ENCODE measurements around the gene AKAP1.
A peak's percentile ranks its signal among the peaks of the same experiment; 100 is the strongest.

AKAP1 gene

DNA sequence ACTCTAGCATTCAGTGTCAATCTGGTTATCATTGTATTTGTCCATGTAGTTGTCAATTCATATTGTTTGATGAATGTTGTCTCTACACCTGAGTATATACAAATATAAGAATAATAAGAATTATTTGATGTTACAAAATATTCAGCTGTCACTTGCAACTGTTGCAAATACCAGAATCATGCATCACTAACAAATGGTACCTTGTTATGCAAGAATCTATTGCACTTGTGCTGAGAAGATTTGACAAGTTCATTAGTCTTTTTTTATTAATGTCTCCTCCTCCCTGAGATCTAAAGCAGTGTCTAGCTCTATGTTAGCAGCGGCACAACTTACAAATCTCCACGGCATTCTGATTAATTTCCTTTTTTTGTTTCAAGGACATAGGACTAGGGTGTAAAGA, 22.2 kb upstream of the AKAP1 start:
- no peak overlapping the region for H3K4me3 Mint-ChIP-seq
- no peaks in the 10 kb centered on the region for H3K4me1 Mint-ChIP-seq (ENCODE audit: low read depth)
- no peak overlapping the region for H3K27ac Mint-ChIP-seq
- H3K9me3 Mint-ChIP-seq = no peaks in the 10 kb centered on the region
- H3K36me3 Mint-ChIP-seq (ENCODE audit: low read depth) = no peaks in the 10 kb centered on the region
- intact Hi-C loops (cut with micrococcal nuclease) = no loop called here
- no peaks in the 10 kb centered on the region for H3K27me3 Mint-ChIP-seq

DNA sequence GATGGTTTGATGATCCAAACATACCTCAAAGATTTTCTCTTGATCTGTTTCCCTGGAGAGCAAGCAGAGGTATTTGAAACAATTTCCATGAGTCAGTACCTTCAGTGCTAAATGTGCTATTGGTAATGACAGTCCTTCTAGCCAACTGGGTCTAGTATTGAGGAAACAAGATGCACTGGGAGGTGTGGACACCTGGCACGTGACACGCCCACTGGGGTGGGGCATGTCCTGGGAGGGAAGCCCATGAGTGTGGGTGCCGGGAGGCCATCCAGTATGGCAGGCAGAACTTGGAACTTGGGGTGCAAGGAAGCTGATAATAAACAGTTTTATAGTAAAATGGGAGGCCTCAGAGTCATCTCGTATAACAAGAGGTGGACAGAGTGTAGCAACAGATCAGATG, 17.9 kb upstream of the AKAP1 start:
- intact Hi-C loops (cut with micrococcal nuclease) = no loop called here
- Mint-ChIP-seq H3K4me1 (ENCODE audit: low read depth) (no peaks in the 10 kb centered on the region), H3K27ac (no peak overlapping the region), H3K4me3 (no peak overlapping the region), H3K9me3 (no peaks in the 10 kb centered on the region), H3K36me3 (ENCODE audit: low read depth) (no peaks in the 10 kb centered on the region), H3K27me3 (no peaks in the 10 kb centered on the region)

DNA sequence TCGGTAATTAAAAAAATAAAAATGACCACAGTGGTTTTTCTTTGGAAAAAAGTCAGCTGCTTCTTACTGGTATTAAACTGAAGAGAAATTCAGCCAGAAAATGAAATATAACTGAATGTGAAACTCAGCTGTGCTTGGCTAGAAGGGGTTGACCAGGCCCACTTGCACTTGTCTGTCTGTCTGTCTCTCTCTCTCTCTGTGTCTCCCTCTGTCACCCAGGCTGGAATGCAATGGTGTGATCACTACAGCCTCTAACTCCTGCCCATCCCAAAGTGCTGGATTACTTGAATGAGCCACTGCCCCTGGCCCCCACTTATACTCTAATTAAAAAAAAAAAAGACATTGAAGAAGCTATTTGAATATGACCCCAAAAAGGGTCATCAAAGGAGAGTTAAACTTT, 17.3 kb upstream of the AKAP1 start:
- H3K36me3 Mint-ChIP-seq (ENCODE audit: low read depth) = no peaks in the 10 kb centered on the region
- no peaks in the 10 kb centered on the region for H3K27me3 Mint-ChIP-seq

DNA sequence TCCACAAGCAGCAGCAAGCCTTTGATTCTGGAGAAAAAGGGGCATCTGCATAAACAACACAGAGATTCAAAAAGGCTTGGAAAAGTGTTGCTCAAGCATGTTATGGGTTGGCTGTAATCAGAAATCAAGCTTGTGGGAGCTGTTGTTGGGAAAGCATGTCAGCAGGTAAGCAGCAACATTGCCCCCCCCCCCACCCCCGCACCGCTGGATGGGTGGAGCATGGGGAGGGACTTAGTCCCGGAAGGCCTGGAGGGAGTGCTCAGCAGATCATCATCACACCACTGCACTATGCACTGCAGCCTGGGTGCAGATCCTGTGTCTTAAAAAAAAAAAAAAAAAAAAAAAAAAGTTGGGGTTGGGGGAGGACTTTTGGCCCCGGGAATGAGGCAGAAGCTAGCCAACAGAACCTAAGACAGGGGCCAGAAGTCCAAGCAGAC, 16.8 kb upstream of the AKAP1 start:
- Mint-ChIP-seq H3K27me3 (no peaks in the 10 kb centered on the region), H3K36me3 (ENCODE audit: low read depth) (no peaks in the 10 kb centered on the region), H3K9me3 (no peaks in the 10 kb centered on the region), H3K4me3 (no peak overlapping the region), H3K27ac (no peak overlapping the region), H3K4me1 (ENCODE audit: low read depth) (no peaks in the 10 kb centered on the region)
- intact Hi-C loops (cut with micrococcal nuclease) = no loop called here

More for the DNA sequence above, 17.3 kb upstream of the AKAP1 start:
- H3K4me3 Mint-ChIP-seq = no peak overlapping the region
- H3K27ac Mint-ChIP-seq = no peak overlapping the region
- intact Hi-C loops (cut with micrococcal nuclease) = no loop called here
- H3K9me3 Mint-ChIP-seq = no peaks in the 10 kb centered on the region
- H3K4me1 Mint-ChIP-seq (ENCODE audit: low read depth) = no peaks in the 10 kb centered on the region

DNA sequence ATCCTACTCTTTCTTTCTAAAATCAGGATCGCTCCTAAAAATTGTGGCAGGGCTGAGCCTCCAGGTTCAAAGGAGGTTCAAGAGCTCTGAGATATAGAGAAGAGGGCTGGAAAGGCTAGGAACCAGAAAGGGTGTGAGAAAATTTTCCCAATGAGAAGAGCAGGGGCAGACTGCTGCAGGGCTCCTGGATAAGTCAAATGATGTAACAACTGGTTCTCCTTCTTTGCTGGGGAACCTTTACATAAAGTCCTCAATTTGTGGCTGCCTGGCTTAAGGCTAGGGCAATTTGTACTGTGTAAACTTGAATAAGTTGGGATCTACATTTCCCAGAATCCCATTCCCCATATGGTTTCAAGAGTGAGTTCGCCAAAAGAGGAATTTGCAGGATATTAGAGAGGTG, 16.3 kb upstream of the AKAP1 start:
- Mint-ChIP-seq H3K27ac (no peak overlapping the region), H3K4me3 (no peak overlapping the region), H3K9me3 (no peaks in the 10 kb centered on the region), H3K27me3 (no peaks in the 10 kb centered on the region), H3K4me1 (ENCODE audit: low read depth) (no peaks in the 10 kb centered on the region), H3K36me3 (ENCODE audit: low read depth) (no peaks in the 10 kb centered on the region)
- intact Hi-C loops (cut with micrococcal nuclease) = no loop called here

DNA sequence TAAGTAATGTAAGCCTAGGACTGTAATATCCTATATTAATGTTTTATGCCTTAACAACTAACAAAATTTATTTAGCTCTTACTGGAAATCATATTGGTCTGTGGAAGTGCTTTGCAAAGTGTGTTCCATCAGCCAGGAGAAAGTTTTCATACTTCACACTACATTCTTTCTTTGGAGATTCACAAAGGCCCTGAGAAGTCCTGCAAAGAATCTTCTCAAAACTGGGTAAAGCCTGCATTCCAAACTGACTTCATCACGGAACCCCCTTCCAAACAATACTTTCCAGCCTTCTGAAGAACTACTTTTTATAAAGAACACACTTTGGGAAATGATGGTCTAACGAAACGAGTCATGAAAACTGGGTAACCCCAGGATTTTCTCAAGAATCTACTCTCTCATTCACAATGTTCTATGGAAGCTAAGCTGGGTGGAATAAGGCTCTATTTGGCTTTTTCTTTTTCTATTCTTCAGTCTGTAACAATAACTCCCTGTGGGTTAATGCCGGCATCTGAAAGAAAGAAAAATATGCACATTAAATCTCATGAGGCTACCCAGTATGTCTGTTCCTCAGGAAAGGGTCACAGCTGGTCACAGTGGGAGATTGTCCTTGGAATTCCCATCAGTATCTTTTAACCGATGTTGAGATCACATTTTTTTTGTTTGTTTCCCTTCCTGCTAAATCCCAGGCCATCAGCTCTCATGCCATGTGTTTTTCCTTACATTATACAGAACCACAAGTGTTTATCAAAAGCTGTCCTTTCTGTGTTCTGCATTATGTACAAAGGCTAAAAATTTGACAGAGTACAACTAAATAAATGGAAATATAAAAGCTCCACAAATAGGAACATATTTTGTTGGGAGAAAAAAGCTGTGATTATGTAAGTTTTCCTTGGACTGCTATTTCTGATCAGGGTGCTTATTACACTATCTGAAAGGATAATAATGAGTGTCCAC, 12.8 kb upstream of the AKAP1 start:
- intact Hi-C loops (cut with micrococcal nuclease) = no loop called here
- Mint-ChIP-seq H3K4me1 (ENCODE audit: low read depth) (no peaks in the 10 kb centered on the region), H3K9me3 (no peaks in the 10 kb centered on the region), H3K4me3 (no peak overlapping the region), H3K27me3 (peaks cover 3% of the 10 kb centered on the region), H3K36me3 (ENCODE audit: low read depth) (no peaks in the 10 kb centered on the region), H3K27ac (no peak overlapping the region)

DNA sequence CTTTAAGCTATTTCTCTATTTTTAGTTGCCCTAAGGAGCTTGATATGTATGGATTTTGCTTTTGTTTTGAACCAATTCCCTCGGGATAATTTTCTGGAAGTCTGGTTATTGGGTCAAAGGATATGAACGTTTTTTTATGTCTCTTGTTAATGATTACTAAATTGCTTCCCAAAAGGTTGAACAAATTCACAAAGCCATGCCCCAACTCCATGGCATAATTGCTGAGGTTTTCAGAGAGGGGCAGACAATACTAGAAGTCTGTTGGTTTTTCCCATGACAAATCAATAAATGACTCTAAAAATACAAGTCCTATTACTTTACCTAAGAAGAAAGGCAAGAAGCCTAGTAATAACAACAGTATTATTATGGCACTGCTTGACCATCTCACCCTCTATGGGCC, 11.4 kb upstream of the AKAP1 start:
- H3K27ac Mint-ChIP-seq = no peak overlapping the region
- no peaks in the 10 kb centered on the region for H3K36me3 Mint-ChIP-seq (ENCODE audit: low read depth)
- H3K4me1 Mint-ChIP-seq (ENCODE audit: low read depth) = no peaks in the 10 kb centered on the region
- H3K4me3 Mint-ChIP-seq = no peak overlapping the region
- H3K27me3 Mint-ChIP-seq = peaks cover 3% of the 10 kb centered on the region
- H3K9me3 Mint-ChIP-seq = no peaks in the 10 kb centered on the region
- intact Hi-C loops (cut with micrococcal nuclease) = no loop called here

DNA sequence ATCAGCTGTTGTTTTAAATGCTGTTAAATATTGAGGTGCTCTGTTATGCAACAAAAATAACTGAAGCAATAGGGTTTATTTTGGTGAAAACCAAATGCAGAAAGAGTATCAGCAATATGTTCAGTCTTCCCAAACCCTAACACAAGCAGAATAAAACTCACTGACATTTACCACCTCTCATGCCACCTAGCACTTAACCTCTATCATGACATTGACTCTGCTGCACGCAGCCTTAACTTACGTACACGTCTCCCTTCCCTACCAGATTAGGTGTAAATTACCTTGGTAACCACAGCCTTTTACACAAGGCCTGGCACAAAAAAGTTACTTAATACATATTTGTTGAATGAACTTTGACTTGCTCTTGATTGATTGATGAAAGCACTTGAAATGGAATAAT, 9.9 kb upstream of the AKAP1 start:
- no peak overlapping the region for H3K27ac Mint-ChIP-seq
- no peaks in the 10 kb centered on the region for H3K4me1 Mint-ChIP-seq (ENCODE audit: low read depth)
- no peaks in the 10 kb centered on the region for H3K9me3 Mint-ChIP-seq
- H3K27me3 Mint-ChIP-seq = peaks cover 3% of the 10 kb centered on the region
- intact Hi-C loops (cut with micrococcal nuclease) = no loop called here
- no peaks in the 10 kb centered on the region for H3K36me3 Mint-ChIP-seq (ENCODE audit: low read depth)
- no peak overlapping the region for H3K4me3 Mint-ChIP-seq

DNA sequence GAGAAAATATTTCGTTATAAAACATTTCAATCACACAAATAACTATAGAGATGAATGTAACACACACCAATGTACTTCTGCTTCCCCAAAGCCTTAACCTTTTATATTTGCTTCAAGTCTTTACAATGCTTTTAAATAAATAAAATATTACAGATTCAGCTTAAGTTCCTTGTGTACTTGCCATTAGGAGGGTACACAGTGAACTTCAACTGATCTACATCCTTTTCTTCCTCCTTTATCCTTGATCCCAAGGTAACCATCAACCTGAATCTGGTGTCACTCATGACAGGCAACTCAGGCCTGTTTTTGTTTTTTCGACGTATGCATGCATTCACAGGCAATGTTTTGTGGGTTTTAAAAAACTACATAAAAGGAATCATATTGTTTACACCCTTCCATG, 9.3 kb upstream of the AKAP1 start:
- Mint-ChIP-seq H3K4me3 (no peak overlapping the region), H3K9me3 (no peaks in the 10 kb centered on the region), H3K27me3 (peaks cover 3% of the 10 kb centered on the region), H3K27ac (no peak overlapping the region), H3K36me3 (ENCODE audit: low read depth) (no peaks in the 10 kb centered on the region), H3K4me1 (ENCODE audit: low read depth) (no peaks in the 10 kb centered on the region)
- intact Hi-C loops (cut with micrococcal nuclease) = no loop called here

DNA sequence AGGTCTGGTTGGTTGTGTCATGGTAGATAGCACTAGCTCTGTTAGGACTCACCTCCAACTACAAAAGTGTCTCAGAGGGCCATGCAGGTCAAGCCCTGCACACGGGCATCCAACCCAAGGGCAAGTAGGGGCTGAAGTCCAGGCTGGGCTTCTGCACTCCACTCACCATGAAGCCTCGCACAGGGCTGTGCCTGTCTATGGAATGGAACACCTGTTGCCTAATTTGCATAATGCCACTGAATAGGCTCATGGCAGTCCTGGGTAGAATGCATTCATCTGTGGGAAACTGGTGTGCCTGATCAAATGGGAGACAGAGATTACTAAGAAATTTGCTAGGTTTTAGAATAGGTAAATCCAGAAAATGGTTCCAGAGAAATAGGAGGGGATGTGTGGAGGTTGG, 8.0 kb upstream of the AKAP1 start:
- Mint-ChIP-seq H3K9me3 (no peaks in the 10 kb centered on the region), H3K27ac (no peak overlapping the region), H3K36me3 (ENCODE audit: low read depth) (no peaks in the 10 kb centered on the region), H3K4me3 (no peak overlapping the region), H3K4me1 (ENCODE audit: low read depth) (peaks cover 6% of the 10 kb centered on the region), H3K27me3 (peaks cover 3% of the 10 kb centered on the region)
- intact Hi-C loops (cut with micrococcal nuclease) = no loop called here

DNA sequence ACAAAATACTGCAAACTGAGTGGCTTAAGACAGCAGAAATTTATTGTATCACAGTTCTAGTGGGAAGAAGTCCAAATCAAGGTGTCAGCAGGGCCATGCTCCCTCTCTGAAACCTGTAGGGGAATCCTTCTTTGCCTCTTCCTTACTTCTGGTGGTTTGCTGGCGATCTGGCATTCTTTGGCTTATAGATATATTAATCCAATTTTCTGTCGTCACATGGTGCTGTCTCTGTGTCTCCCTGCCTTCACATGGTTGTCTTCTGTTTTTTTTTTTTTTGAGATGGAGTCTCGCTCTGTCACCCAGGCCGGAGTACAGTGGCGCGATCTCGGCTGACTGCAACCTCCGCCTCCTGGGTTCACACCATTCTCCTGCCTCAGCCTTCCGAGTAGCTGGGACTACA, 6.8 kb upstream of the AKAP1 start:
- Mint-ChIP-seq H3K4me3 (no peak overlapping the region), H3K27ac (no peak overlapping the region), H3K4me1 (ENCODE audit: low read depth) (peaks cover 17% of the 10 kb centered on the region), H3K9me3 (no peaks in the 10 kb centered on the region), H3K36me3 (ENCODE audit: low read depth) (no peaks in the 10 kb centered on the region), H3K27me3 (peaks cover 3% of the 10 kb centered on the region)
- intact Hi-C loops (cut with micrococcal nuclease) = no loop called here

DNA sequence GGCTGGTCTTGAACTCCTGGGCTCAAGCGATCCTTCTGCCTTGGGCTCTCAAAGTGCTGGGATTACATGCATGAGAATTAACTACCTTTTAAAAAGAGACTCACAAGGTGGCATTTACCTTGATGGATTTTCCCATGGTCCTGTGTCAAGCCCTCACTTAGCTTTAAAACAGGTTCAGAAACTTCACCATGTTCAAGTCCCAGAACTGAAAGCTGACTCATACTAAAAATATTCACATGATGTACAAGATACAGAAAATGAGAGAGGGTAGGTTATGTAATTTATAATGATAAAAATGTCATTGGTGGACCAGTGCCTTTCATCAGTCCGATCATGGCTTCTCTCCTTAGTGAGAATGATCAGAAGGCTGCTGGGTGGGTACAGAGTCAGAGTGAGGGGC, 4.3 kb upstream of the AKAP1 start:
- H3K27ac Mint-ChIP-seq = no peak overlapping the region
- intact Hi-C loops (cut with micrococcal nuclease) = loop anchor here (10.0 kb wide), 1 partner anchor 106 kb away; the partner anchor contains the start of gene SCPEP1
- H3K4me1 Mint-ChIP-seq (ENCODE audit: low read depth) = peaks cover 25% of the 10 kb centered on the region
- H3K9me3 Mint-ChIP-seq = no peaks in the 10 kb centered on the region
- peaks cover 1% of the 10 kb centered on the region for H3K27me3 Mint-ChIP-seq
- H3K4me3 Mint-ChIP-seq = no peak overlapping the region
- H3K36me3 Mint-ChIP-seq (ENCODE audit: low read depth) = peaks cover 2% of the 10 kb centered on the region

DNA sequence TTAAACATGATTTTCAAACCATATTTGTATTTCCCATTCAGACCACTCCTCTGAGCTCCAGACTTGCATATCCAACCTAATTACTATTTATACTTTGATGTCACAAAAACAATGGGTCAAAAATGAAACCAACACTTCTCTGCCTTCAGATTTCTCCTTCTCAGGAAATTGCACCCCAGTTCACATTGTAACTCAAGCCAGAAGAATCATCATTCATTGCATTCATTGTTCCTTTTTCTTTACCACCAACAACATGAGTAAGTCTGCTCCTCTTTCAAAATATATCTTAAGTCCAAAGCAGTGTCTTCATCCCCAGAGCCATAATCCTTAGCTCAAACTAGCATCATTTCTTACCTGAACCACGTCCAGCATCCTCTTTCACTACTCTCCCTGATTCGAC, 2.6 kb upstream of the AKAP1 start:
- peaks cover 7% of the 10 kb centered on the region for H3K36me3 Mint-ChIP-seq (ENCODE audit: low read depth)
- no peak overlapping the region for H3K4me3 Mint-ChIP-seq
- no peaks in the 10 kb centered on the region for H3K9me3 Mint-ChIP-seq
- intact Hi-C loops (cut with micrococcal nuclease) = loop anchor here (10.0 kb wide), 1 partner anchor 108 kb away; the partner anchor contains the start of gene SCPEP1
- H3K27ac Mint-ChIP-seq = peak overlapping the region; percentile 6
- H3K27me3 Mint-ChIP-seq = no peaks in the 10 kb centered on the region
- H3K4me1 Mint-ChIP-seq (ENCODE audit: low read depth) = peaks cover 39% of the 10 kb centered on the region

DNA sequence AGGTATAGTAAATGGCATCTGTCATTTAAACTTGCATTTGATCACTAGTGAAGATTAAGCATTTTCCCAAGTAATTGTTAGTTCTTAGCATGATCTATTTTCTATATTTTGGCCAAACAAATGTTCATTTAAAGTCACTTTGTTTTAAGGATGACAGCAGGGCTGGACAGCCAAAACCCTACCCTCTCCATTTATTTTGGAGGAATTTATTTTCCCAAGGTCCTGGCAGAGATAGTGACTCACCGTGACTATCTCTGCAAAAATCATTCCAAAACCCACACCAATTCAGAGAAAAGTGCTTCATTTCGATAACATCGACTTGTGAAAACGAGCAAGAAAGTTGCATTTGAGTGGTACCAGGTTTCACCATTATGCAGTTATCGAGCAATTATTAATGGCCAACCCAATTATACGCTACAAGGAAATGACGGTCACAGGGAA, 665 bp upstream of the AKAP1 start:
- peaks cover 7% of the 10 kb centered on the region for H3K36me3 Mint-ChIP-seq (ENCODE audit: low read depth)
- H3K9me3 Mint-ChIP-seq = no peaks in the 10 kb centered on the region
- peak overlapping the region; percentile 94 for H3K27ac Mint-ChIP-seq
- peaks cover 57% of the 10 kb centered on the region for H3K4me1 Mint-ChIP-seq (ENCODE audit: low read depth)
- peak overlapping the region; percentile 83 for H3K4me3 Mint-ChIP-seq
- H3K27me3 Mint-ChIP-seq = no peaks in the 10 kb centered on the region
- intact Hi-C loops (cut with micrococcal nuclease) = loop anchor here (10.0 kb wide), 1 partner anchor 110 kb away; the partner anchor contains the start of gene SCPEP1
